CD14-positive monocyte (primary cell): ENCODE measurements around the gene COL12A1. TPM values are rescaled to one million over a fixed set of nuclear protein-coding genes. Genes with fewer than 3 reads are reported as not detected.
A peak's percentile ranks its signal among the peaks of the same experiment; 100 is the strongest.

Experiments used
- DNase-seq, 3 donors: peaks; one replicate each; pipeline ENCODE4 v3.0.0-alpha.2; 2011 to 2022
- H2AFZ ChIP-seq: 2 replicates; pipeline ENCODE4 v1.6.0; 2012; ENCODE audit warnings: mild to moderate bottlenecking, low read depth, low read length, inconsistent platforms; ENCODE audit not compliant: insufficient read depth, poor library complexity, severe bottlenecking
- H3K27ac ChIP-seq, 2 donors: 1 replicate in 1 of 2; 2 replicates in 1 of 2; pipeline ENCODE4 v1.5.1; 2012 to 2013; ENCODE audit warnings: low read length in 2 of 2, control low read depth in 1 of 2, inconsistent platforms in 1 of 2, low read depth in 1 of 2, mild to moderate bottlenecking in 1 of 2
- H3K27me3 ChIP-seq, 2 donors: one replicate each; pipeline versions ENCODE4 v1.6.0 to v1.6.1; 2011 to 2013; ENCODE audit warnings: low read length in 2 of 2; ENCODE audit not compliant: control insufficient read depth in 2 of 2, insufficient read depth in 2 of 2
- H3K36me3 ChIP-seq, 2 donors: replicated peaks in 1 of 2; 1 replicate in 1 of 2; 2 replicates in 1 of 2; pipeline versions ENCODE4 v1.5.1 to v1.6.1; 2012 to 2013; ENCODE audit warnings: low read length in 2 of 2, control low read depth in 1 of 2, inconsistent platforms in 1 of 2, mild to moderate bottlenecking in 1 of 2; ENCODE audit not compliant: insufficient read depth in 2 of 2, control insufficient read depth in 1 of 2
- H3K4me1 ChIP-seq, 2 donors: 1 replicate in 1 of 2; 2 replicates in 1 of 2; pipeline versions ENCODE4 v1.5.1 to v1.6.1; 2012 to 2013; ENCODE audit warnings: low read length in 2 of 2, control low read depth in 1 of 2, inconsistent platforms in 1 of 2, mild to moderate bottlenecking in 1 of 2, moderate library complexity in 1 of 2; ENCODE audit not compliant: insufficient read depth in 2 of 2, control insufficient read depth in 1 of 2
- H3K4me2 ChIP-seq: replicated peaks from 2 replicates; pipeline ENCODE3; 2012; ENCODE audit warnings: low read length, moderate library complexity, mild to moderate bottlenecking; ENCODE audit not compliant: poor library complexity, severe bottlenecking; ENCODE audit errors: extremely low read depth
- H3K4me3 ChIP-seq, 3 experiments: fragments of 200-600 bp in 1 of 3; sonication (generic) in 1 of 3; replicated peaks in 1 of 3; 1 replicate in 2 of 3; 2 replicates in 1 of 3; pipeline ENCODE4 v1.5.1; 2011 to 2013; ENCODE audit warnings: low read length in 3 of 3, mild to moderate bottlenecking in 3 of 3, control low read depth in 2 of 3, low read depth in 2 of 3, inconsistent platforms in 1 of 3, moderate library complexity in 1 of 3
- H3K79me2 ChIP-seq: 2 replicates; pipeline ENCODE4 v1.6.0; 2012; ENCODE audit warnings: mild to moderate bottlenecking, control low read depth, inconsistent platforms, low read length, moderate library complexity; ENCODE audit not compliant: insufficient read depth
- H3K9ac ChIP-seq: 2 replicates; pipeline ENCODE4 v1.6.0; 2017; ENCODE audit warnings: low read length, mild to moderate bottlenecking; ENCODE audit not compliant: insufficient read depth, poor library complexity, severe bottlenecking
- H3K9me3 ChIP-seq, 2 donors: replicated peaks in 1 of 2; 1 replicate in 1 of 2; 2 replicates in 1 of 2; pipeline versions ENCODE4 v1.5.1 to v1.6.1; 2012 to 2013; ENCODE audit warnings: low read length in 2 of 2, control low read depth in 1 of 2; ENCODE audit not compliant: control insufficient read depth in 1 of 2, insufficient read depth in 1 of 2
- H4K20me1 ChIP-seq: 2 replicates; pipeline ENCODE4 v1.6.0; 2012; ENCODE audit warnings: mild to moderate bottlenecking, low read length, control low read depth, moderate library complexity; ENCODE audit not compliant: insufficient read depth
- H3K27ac Mint-ChIP-seq, 7 donors: one replicate each; pipeline ENCODE4 v1.8.0; 2020; ENCODE audit warnings: mild to moderate bottlenecking in 7 of 7, mixed read lengths in 7 of 7, moderate library complexity in 6 of 7, inconsistent platforms in 2 of 7
- H3K27me3 Mint-ChIP-seq, 3 donors: one replicate each; pipeline ENCODE4 v1.8.0; 2021 to 2022; ENCODE audit warnings: low read depth in 3 of 3, mild to moderate bottlenecking in 3 of 3, mixed read lengths in 3 of 3, moderate library complexity in 3 of 3, inconsistent platforms in 1 of 3
- H3K36me3 Mint-ChIP-seq, 2 donors: one replicate each; pipeline ENCODE4 v1.8.0; 2020; ENCODE audit warnings: mixed read lengths in 2 of 2, inconsistent platforms in 1 of 2, mild to moderate bottlenecking in 1 of 2
- H3K4me1 Mint-ChIP-seq: one replicate; pipeline ENCODE4 v1.8.0; 2020; ENCODE audit warnings: mild to moderate bottlenecking, mixed read lengths
- H3K4me3 Mint-ChIP-seq, 2 donors: one replicate each; pipeline ENCODE4 v1.8.0; 2020; ENCODE audit warnings: mild to moderate bottlenecking in 2 of 2, mixed read lengths in 2 of 2, moderate library complexity in 1 of 2
- H3K9me3 Mint-ChIP-seq, 7 donors: one replicate each; pipeline ENCODE4 v1.8.0; 2020 to 2022; ENCODE audit warnings: mixed read lengths in 7 of 7, mild to moderate bottlenecking in 6 of 7, moderate library complexity in 6 of 7, inconsistent platforms in 2 of 7
- CTCF ChIP-seq: fragments of 200-600 bp; IDR thresholded peaks from one replicate; pipeline ENCODE4 v1.8.0; 2022; ENCODE audit warnings: antibody characterized with exemption, mild to moderate bottlenecking
- WGBS: methylation state at CpG from one replicate; pipeline ENCODE4 v1.1.5; 2013; ENCODE audit warnings: missing lambda C conversion rate; ENCODE audit not compliant: insufficient coverage; 5-methylcytosine and 5-hydroxymethylcytosine counted together
- intact Hi-C, 2 donors: fragments of 100-400 bp; cut with micrococcal nuclease; formaldehyde crosslinking; loops; one replicate each; pipeline versions ENCODE4 v1.15.0 to v1.15.1; 2023
- polyA minus RNA-seq: library from RNA; depleted of rRNA, polyadenylated mRNA; stranded (reverse); fragments of >200 nt; gene quantifications from 2 replicates; pipeline ENCODE4 v1.2.3, GENCODE V29; 2012
- polyA plus RNA-seq, 3 donors: library from polyadenylated mRNA; depleted of rRNA in 1 of 3; unstranded in 2 of 3; stranded (reverse) in 1 of 3; fragments of 300-500 nt in 2 of 3; fragments of >200 nt in 1 of 3; fragmentation: Illumina TruSeq in 2 of 3; gene quantifications; 1 replicate in 2 of 3; 2 replicates in 1 of 3; pipeline ENCODE4 v1.2.3, GENCODE V29; 2012 to 2021
- total RNA-seq, 12 experiments: library from RNA in 1 of 12; stranded (reverse) in 1 of 12; fragments of 120-200 nt in 1 of 12; gene quantifications; one replicate each; pipeline ENCODE4 v1.2.4 and lab custom pipeline; 2013 to 2026; ENCODE audit warnings: mixed read lengths in 6 of 12, inconsistent platforms in 1 of 12

Gene COL12A1
- 0.48 TPM for total RNA-seq (2013)
- not detected for polyA plus RNA-seq
- not detected in 2 replicates for polyA minus RNA-seq
- total RNA-seq (lab: John Stamatoyannopoulos, UW), result 0.06 to 6.5 (median 0.33) reads per million in 11 experiments

DNA sequence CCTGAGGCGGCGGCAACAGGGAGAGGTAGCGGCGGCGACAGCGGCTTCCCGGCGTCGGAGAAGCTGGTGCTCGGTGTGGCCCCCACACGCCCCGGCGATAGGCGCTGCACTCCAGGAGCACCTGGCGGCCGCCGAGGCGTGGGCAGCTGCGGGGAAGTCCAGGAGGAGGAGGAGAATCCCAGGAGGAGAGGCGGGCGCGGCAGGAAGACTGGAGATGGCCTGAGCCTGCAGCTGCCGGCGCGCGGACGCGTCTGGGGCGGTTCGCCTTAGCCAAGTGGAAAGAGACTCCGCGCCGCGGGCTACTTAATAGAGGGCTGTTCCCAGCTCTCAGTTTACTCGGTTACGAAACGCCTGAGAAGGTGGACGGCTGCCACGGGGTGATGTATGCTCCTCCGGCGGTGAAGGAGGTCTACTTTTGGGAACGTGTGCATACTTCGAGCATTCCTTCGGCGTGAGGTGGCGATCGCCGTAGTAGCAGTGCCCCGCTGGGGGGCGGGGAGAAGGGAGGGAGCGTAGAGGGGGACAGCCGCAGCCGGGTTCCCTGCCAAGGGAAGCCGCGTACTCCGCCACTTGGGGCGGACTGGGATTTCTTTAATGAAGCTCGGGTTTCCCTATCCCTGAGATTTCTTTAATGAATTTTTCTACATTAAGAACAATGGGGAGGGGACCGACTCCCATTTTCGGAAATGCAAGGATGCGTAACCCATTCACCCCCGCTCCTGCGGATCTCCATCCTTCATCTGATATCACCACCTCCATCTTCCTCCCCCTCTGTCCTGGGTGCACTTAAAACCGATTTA lies at the start of gene COL12A1:
TSS of gene COL12A1 (minus strand) at position 278 of the 800 bp plus-strand sequence. CDS start 3,261 bp downstream, outside the sequence.
- H3K36me3 ChIP-seq, result no peaks in the 10 kb centered on the region
- peaks cover 56% of the 10 kb centered on the region for H3K4me1 Mint-ChIP-seq
- peak within 1 kb of the TSS; percentile 51 to 87 for H3K4me3 Mint-ChIP-seq
- peaks cover 74 to 88% of the 10 kb centered on the region in 2 donors for H3K27me3 ChIP-seq
- H3K27me3 Mint-ChIP-seq, result peaks cover 82 to 91% (median 90%) of the 10 kb centered on the region in 3 donors
- DNase-seq, result no peak
- H3K36me3 Mint-ChIP-seq, result peaks cover 0 to 18% of the 10 kb centered on the region in 2 donors
- intact Hi-C loops, result no loop called here
- peaks cover 0 to 44% of the 10 kb centered on the region in 2 donors for H3K9me3 ChIP-seq
- no peak for TF ChIP-seq CTCF
- no peak within 1 kb of the TSS for H2AFZ ChIP-seq
- peak within 1 kb of the TSS; percentile 41 for H3K4me2 ChIP-seq
- H3K4me1 ChIP-seq, result peaks cover 32 to 44% of the 10 kb centered on the region in 2 donors
- no peak within 1 kb of the TSS for H3K27ac ChIP-seq
- no peaks in the 10 kb centered on the region for H4K20me1 ChIP-seq
- 2% methylated on average over 47 of the region's 64 CpGs for WGBS
- peaks cover 0 to 27% (median 17%) of the 10 kb centered on the region in 7 donors for H3K9me3 Mint-ChIP-seq
- no peak within 1 kb of the TSS for H3K9ac ChIP-seq
- peak within 1 kb of the TSS in 2 of 7 donors; percentile 77 to 81 for H3K27ac Mint-ChIP-seq
- no peak within 1 kb of the TSS for H3K4me3 ChIP-seq
- H3K79me2 ChIP-seq, result no peaks in the 10 kb centered on the region

- H3K79me2 ChIP-seq, result no peaks in the 10 kb centered on the region
- Mint-ChIP-seq H3K27me3 (peaks cover 2 to 25% (median 23%) of the 10 kb centered on the region in 3 donors), H3K27ac (no peak overlapping the region), H3K9me3 (no peaks in the 10 kb centered on the region), H3K4me3 (no peak overlapping the region), H3K4me1 (no peaks in the 10 kb centered on the region), H3K36me3 (peaks cover 19% of the 10 kb centered on the region in 2 donors)
- no peak overlapping the region for H2AFZ ChIP-seq
- no peak overlapping the region for H3K4me3 ChIP-seq
- no CpG with 5 or more reads among the region's 2 CpGs for WGBS
- H4K20me1 ChIP-seq, result no peaks in the 10 kb centered on the region
- H3K4me2 ChIP-seq, result no peak overlapping the region
- DNase-seq, result no peak
- H3K9ac ChIP-seq, result no peak overlapping the region
- no peak overlapping the region for H3K27ac ChIP-seq
- peaks cover 8 to 20% of the 10 kb centered on the region in 2 donors for H3K27me3 ChIP-seq
- peaks cover 19 to 27% of the 10 kb centered on the region in 2 donors for H3K36me3 ChIP-seq
- H3K4me1 ChIP-seq, result no peaks in the 10 kb centered on the region
- no peak for TF ChIP-seq CTCF
- H3K9me3 ChIP-seq, result no peaks in the 10 kb centered on the region
- intact Hi-C loops, result no loop called here
These were observed 44.7 kb upstream of the COL12A1 start for GRCh38 chr6:75250552-75250951.
